Lower lobe of right lung (tissue), 2 donors: ENCODE measurements around the gene ACSS1. TPM values are rescaled to one million over a fixed set of nuclear protein-coding genes. Genes with fewer than 3 reads are reported as not detected.

Experiments used
- ATAC-seq, 2 donors: fragments of 200-7000 bp; cut with Tn5 transposase; one replicate each; pipeline ENCODE4 v1.9.1; 2020 to 2022; ENCODE audit warnings: mild to moderate bottlenecking in 2 of 2, moderate library complexity in 2 of 2
- DNase-seq: peaks from one replicate; pipeline ENCODE4 v3.0.0-alpha.2; 2020
- H3K27ac ChIP-seq: fragments of 200-600 bp; one replicate; pipeline ENCODE4 v1.8.0; 2022
- H3K27me3 ChIP-seq: fragments of 200-600 bp; one replicate; pipeline ENCODE4 v1.8.0; 2022; ENCODE audit warnings: low read depth
- H3K36me3 ChIP-seq: fragments of 200-600 bp; one replicate; pipeline ENCODE4 v1.8.0; 2022; ENCODE audit warnings: mild to moderate bottlenecking
- H3K4me1 ChIP-seq: fragments of 200-600 bp; one replicate; pipeline ENCODE4 v1.8.0; 2022
- H3K4me3 ChIP-seq: fragments of 200-600 bp; one replicate; pipeline ENCODE4 v1.8.0; 2022; ENCODE audit warnings: mild to moderate bottlenecking
- H3K9me3 ChIP-seq: fragments of 200-600 bp; one replicate; pipeline ENCODE4 v1.8.0; 2022
- CTCF ChIP-seq: fragments of 200-600 bp; IDR thresholded peaks from one replicate; pipeline ENCODE4 v1.8.0; 2022; ENCODE audit warnings: antibody characterized with exemption, mild to moderate bottlenecking
- intact Hi-C: fragments of 100-400 bp; cut with DNase I; formaldehyde crosslinking; loops from one replicate; pipeline ENCODE4 v1.11.0; 2022
- total RNA-seq: library from RNA; stranded (reverse); fragmentation: NEBNext Ultra II Directional; extraction: Animal tissue kit (Norgen Biotek cat#: 25700); gene quantifications from one replicate; pipeline ENCODE4 v1.2.1, GENCODE V29; 2021
- donor health status: DM: no; HTN: yes; CAD: no; lungs with severe emphysema.

The ACSS1 gene
- total RNA-seq, 1 donor from 2014 or later = 41.8 TPM

GRCh38 chr20:25070821-25071473 lies 13.0 kb upstream of the ACSS1 start:
- ATAC-seq (no peak), DNase-seq (no peak)

DNA sequence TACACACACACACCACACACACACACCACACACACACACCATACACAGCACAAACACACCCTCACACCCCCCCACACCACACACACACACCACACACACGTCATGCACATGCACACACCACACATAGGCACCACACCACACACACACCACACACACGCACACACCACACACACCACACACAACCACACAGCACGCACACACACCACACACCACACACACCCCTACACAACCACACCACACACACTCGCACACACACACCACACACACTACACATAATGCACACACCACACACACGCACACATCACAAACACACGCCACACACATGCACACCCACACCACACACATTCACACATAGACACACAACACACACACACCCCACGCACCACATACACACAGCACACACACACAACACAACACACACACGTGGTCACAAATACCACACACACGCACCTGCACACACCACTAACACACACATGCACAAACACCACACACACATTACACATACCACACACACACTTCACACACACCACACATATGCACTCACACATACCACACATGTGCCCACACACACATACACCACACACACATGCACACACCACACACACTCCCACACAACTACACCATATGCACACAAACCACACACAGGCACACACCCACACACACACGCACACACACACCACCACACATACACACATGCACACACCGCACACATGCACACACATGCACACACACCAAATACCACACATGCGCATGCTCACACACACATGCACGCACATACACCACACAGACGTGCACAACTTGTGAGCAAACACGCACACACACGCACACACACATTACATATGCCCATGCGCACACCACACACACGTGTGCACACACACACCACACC lies 9.4 kb upstream of the ACSS1 start:
- peaks cover 34% of the 10 kb centered on the region for H3K27me3 ChIP-seq
- H3K9me3 ChIP-seq = no peaks in the 10 kb centered on the region
- DNase-seq (no peak), ATAC-seq (no peak)
- no peaks in the 10 kb centered on the region for H3K36me3 ChIP-seq
- TF ChIP-seq CTCF = no peak
- intact Hi-C loops = loop anchor here (5.0 kb wide), 1 partner anchor 75 kb away; the partner anchor contains the start of gene APMAP
- H3K27ac ChIP-seq = no peak overlapping the region
- peaks cover 9% of the 10 kb centered on the region for H3K4me1 ChIP-seq
- H3K4me3 ChIP-seq = no peak overlapping the region

More at GRCh38 chr20:25070821-25071473, 13.0 kb upstream of the ACSS1 start:
- H3K27ac ChIP-seq = no peak overlapping the region
- no peak for TF ChIP-seq CTCF
- intact Hi-C loops = no loop called here
- H3K4me1 ChIP-seq = peaks cover 2% of the 10 kb centered on the region
- no peak overlapping the region for H3K4me3 ChIP-seq
- no peaks in the 10 kb centered on the region for H3K36me3 ChIP-seq
- no peaks in the 10 kb centered on the region for H3K9me3 ChIP-seq
- H3K27me3 ChIP-seq = peaks cover 35% of the 10 kb centered on the region

- Histone ChIP-seq H3K4me1 (peaks cover 9% of the 10 kb centered on the region), H3K4me3 (no peak overlapping the region), H3K9me3 (no peaks in the 10 kb centered on the region), H3K27me3 (peaks cover 26% of the 10 kb centered on the region), H3K36me3 (no peaks in the 10 kb centered on the region), H3K27ac (no peak overlapping the region)
- ATAC-seq = no peak
- no peak for TF ChIP-seq CTCF
- DNase-seq = no peak
- intact Hi-C loops = loop anchor here (5.0 kb wide), 1 partner anchor 74 kb away; the partner anchor contains the start of gene APMAP
Observed at GRCh38 chr20:25066386-25066785, 8.4 kb upstream of the ACSS1 start.

DNA sequence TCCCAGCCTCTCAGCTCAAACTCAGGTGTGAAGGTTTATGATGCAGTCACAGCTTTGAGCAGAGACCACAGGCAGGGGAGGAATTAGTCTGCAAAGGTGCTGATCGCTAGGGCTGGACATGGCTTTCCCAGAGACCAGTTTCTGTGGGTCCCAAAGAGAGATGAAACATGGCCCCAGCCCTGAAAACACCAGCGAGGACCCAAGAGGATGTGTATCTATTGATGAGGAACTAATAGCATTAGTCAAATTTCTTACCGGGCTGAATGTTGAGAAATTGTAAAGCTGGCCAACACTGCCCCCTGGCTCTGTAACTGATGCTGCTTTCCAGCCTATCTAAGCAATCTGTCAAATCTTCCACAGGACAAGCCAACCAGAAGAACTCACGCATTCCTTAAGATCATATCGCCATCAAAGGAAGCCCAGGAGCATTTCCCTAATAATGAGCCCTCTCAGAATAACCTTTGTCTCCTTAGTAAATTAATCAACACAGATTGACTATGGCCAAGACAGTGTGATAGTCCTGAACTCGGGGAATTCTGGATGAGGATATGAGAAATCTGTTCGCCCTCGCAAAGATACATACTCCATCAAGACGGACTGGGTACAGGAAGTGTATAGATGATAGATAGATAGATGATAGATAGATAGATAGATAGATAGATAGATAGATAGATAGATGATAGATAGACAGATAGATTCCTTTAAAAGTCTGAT lies 7.8 kb upstream of the ACSS1 start:
- Histone ChIP-seq H3K9me3 (no peaks in the 10 kb centered on the region), H3K4me3 (no peak overlapping the region), H3K27ac (no peak overlapping the region), H3K4me1 (peaks cover 9% of the 10 kb centered on the region), H3K36me3 (no peaks in the 10 kb centered on the region), H3K27me3 (peaks cover 20% of the 10 kb centered on the region)
- intact Hi-C loops = loop anchor here (5.0 kb wide), 1 partner anchor 73 kb away; the partner anchor contains the start of gene APMAP
- peak; percentile 81 for TF ChIP-seq CTCF
- DNase-seq (no peak), ATAC-seq (peak; percentile 80 to 90)

DNA sequence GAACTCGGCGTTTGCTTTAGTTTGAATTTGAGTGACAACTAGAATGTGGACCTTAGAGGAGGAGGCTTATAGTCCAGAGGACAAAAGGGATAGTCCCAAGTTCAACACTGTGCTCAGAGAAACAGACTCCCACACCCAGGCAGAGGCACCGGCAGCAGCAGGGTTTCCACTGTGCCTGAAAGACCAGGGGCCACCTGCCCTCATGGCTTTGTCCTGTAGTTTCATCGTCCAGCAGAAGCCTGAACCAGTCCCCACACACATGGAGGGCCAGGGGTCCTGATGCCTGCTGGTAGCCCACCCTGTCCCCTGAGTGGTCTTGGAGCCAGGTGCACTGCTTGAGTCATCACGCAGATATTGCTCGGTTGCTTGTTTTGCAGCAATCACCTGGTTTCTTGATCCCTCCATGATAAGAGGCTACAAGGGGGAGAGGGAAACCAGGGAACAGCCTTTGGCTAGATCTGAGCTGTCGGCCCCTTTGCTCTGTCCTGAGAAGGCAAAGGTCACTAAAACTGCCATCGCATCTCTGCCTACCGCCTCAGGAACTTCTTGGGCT lies 7.2 kb upstream of the ACSS1 start:
- Histone ChIP-seq H3K27ac (no peak overlapping the region), H3K4me1 (peaks cover 9% of the 10 kb centered on the region), H3K4me3 (no peak overlapping the region), H3K36me3 (no peaks in the 10 kb centered on the region), H3K27me3 (peaks cover 15% of the 10 kb centered on the region), H3K9me3 (no peaks in the 10 kb centered on the region)
- no peak for TF ChIP-seq CTCF
- DNase-seq (no peak), ATAC-seq (no peak)
- intact Hi-C loops = loop anchor here (5.0 kb wide), 1 partner anchor 73 kb away; the partner anchor contains the start of gene APMAP
